GM21423 (cell line): ENCODE measurements around the gene ZNF236.
A peak's percentile ranks its signal among the peaks of the same experiment; 100 is the strongest.
"Not testable (repeated sequence)": the region's sequence is repeated elsewhere in the genome, so short reads cannot be mapped to it uniquely, and the experiment has no call there.

ENCODE experiments used
- ATAC-seq: cut with Tn5 transposase; IDR thresholded peaks from one replicate; pipeline ENCODE4 v1.9.1; 2021; ENCODE audit warnings: mild to moderate bottlenecking, moderate library complexity; ENCODE audit not compliant: unreplicated experiment

ZNF236 gene

DNA sequence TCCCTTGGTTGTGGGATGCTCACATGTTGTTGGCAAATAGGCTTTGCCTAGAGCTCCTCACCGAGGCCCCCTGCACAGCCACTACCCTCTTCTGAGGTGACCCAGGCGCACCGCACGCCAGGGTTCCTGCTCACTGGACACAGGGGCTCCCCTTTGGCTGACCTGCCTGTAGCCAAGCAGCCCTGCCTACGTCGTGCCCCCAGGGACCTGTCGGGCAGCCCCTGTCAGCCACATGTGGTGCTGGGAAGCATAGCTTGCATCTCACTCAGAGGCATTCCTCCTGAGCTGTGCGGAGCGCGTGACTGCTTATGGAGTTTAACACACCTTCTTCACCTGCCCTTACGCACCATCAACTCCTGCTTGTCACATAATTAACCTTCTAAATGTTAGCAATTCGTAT is 116.3 kb downstream of the ZNF236 start:
- no peak for ATAC-seq

DNA sequence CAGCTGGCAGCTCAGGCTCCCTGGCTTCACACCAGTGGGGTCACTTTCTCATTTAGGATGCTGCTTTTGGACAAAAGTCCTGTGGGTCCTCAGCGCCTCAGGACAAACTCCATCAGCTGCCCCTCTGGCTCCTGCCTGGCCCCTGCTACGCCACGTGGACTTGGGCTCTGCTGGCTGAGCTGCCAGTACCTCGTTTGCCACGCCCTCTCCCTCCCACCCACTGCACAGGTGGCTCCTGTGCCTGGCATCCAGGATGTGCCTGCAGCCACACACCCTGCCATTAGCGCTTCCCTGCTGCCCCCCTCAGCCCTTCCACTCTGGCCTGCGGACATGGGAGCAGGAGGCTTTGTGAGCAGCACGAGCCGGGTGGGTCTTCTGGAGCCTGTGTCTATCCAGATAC is 118.9 kb downstream of the ZNF236 start:
- no peak for ATAC-seq

DNA sequence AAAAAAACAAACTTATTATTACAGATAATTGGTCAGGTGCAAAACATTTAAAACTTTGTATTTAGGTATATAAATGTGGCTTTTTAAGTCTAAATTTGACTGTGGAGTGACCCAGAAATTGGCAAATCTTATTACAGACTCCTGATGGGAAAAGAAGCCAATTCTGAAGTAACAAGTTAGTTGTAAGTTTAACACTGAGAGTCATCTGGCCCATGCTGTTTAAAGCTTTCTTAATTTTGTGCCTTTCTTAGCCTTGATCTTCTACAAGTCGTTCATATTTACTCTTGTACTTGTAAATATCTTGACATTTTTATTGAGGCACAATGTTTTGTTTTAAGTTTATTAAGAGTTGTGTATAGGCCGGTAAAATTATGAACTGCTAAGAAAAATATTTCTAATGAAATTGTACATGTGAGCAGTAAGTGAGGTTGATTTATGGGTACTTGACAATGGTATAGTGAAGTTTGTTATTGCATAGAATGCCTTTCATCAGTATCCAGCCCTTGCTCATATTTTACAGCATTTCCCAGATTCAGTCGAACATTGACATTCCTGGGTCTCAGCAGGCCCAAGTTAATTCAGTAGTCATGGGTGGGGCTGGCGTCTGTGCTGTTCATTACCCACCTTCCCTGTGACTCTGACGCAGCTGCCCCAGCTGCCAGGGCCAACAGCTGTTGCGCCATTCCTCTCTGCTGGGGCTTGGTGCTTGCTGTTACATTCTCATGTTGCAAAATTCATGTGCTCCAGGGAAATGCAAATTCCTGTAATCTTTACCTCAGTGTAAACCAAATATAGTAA is 121.4 kb downstream of the ZNF236 start:
- no peak for ATAC-seq

DNA sequence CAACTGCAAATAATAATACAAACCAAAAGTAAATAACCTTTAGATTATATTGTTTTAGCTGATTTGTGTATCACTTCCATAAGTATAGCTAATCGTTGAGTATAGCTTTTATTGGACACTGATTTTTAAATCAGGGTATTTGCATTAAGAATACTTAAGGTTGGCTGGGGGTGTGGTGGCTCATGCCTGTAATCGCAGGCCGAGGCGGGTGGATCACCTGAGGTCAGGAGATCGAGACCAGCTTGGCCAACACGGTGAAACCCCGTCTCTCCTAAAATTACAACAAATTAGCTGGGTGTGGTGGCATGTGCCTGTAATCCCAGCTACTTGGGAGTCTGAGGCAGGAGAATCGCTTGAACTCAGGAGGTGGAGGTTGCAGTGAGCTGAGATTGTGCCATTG is 122.0 kb downstream of the ZNF236 start:
- not testable (repeated sequence) for ATAC-seq

DNA sequence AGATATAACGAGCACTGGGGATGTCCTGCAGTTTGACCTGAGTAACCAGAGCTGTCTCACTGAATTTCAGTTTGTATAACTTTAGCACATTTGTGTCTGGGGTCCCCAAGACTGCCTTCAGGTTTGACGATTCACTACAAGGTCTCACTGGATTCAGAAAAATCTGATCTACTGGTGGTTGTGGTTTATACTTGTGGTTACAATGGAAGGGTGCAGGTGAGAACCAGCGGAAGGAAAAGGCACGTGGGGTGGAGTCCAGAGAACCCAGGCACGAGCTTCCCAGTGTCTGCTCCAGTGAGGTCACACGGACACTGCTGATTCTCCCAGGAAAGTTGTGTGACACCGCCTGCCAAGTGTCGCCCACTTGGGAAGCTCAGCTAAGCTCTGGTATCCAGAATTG is 126.0 kb downstream of the ZNF236 start:
- no peak for ATAC-seq

DNA sequence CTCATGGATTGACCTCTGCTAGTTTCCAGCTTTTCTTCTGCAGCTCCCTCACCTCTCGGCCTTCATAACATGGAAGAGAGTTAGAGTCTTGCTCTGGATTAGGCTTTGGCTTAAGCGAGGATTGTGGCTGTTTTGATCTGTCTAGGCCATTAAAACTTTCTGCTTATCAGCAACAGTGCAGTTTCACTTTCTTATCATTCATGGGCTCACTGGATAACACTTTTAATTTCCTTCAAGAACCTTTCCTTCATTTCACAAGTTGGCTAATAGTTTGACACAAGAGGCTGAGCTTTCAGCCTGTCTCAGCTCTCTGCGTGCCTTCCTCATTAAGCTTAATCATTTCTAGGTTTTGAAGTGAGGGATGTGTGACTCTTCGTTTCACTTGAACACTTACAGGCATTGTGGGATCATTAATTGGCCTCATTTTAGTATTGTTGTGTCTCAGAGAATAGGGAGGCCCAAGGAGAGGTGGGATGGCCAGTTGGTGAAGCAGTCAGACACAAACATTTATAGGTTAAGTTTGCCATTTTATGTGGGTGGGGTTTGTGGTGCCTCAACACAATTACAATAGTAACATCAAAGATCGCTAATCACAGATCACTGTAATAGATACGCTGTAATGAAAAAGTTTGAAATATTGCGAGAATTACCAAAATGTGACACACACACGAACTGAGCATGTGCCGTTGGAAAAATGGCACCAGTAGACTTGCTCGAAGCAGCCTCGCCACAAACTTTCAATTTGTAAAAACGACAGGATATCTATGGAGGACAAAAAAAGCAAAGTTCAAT is 129.3 kb downstream of the ZNF236 start:
- no peak for ATAC-seq

DNA sequence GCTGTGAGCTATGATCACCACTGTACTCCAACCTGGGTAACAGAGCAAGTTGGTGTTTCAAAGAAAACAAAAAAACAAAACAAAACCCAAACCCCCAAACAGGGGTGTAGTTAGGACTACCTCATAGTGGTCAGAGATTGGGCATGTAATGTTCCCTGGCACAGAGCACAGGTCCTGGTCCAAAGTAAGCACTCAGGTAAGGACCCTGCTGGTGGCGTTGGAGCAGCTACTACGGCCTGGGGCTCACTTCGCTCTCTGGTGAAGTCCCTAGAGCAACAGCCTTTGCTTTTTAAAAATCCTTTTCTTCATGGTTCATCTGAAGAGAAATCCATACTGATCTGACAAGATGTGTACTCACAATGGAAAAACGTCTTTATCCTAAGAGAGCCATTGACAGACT is 130.4 kb downstream of the ZNF236 start:
- ATAC-seq: no peak

DNA sequence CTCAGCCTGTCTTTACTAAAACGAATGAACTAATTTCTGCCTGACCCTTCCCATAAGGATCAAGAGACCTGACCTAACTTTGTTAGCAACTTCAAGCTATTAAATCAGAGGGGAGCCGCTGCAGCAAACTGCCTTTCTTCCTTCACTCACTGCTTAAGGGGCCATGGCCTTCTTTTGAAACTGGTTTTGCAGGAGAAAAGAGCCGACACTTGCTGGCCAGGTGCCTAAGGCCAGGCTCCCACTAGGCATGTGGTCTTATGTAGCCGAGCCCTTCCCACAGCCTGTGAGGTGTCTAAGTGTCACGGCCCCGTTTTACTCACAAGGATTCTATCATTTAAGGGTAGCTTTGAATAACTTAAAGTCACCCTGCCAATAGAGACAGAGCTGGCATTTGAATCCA is 130.8 kb downstream of the ZNF236 start:
- no peak for ATAC-seq

DNA sequence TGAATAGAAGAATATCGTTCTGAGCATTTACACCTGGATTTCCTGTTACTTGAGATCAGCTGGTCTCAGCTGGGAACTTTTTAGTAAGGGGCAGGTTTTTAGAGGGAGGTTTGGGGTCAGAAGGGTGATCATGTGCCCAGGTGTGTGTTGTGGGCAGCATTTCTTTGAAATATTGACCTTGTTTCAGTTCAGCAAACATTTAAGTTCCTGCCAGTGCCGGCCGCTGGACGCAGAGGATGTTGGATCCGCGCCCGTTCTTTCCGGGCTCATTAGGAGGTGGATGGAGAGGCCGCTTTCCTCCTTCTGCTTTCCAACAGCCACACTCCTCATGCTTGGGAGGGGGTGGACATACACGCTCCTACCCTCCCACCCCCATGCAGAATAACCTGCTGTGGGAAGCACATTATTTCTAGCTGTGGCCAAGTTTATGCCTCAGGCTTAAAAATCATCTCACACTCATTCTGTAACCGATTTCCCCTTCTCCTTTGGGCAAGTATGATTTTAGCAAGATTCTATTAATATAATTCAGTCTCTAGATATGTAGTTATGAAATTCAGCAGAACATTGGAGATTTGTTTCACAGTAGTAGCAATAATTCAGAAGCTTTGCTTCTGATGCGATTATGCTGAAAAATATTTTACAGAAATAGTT is 131.4 kb downstream of the ZNF236 start:
- no peak for ATAC-seq

DNA sequence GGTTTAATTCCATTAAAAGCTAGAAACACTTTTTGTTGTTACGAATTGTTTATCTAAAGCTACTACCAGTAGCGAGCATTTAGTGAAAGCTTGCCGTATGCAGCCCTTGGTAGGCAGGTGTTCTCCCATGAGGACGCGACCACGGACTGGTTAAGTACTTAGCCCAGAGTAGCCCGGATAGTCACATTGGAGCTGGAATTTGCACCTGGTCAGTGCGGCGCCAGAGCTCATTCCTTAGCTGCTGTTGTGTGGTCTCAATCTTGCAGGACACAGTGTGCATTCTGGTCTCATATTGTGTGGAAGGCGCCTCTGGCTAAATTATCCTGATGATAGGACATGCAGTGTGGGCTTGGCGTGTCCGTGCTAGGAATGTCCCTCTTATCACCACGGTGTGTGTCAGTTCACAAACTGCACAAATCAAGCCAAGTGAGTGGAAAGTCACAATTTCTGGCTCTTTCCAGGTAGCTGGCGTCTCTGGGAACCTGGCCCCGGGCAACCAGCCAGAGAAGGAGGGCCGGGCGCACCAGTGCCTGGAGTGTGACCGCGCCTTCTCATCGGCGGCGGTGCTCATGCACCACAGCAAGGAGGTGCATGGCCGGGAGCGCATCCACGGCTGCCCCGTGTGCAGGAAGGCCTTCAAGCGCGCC is 133.3 kb downstream of the ZNF236 start:
- ATAC-seq: no peak

DNA sequence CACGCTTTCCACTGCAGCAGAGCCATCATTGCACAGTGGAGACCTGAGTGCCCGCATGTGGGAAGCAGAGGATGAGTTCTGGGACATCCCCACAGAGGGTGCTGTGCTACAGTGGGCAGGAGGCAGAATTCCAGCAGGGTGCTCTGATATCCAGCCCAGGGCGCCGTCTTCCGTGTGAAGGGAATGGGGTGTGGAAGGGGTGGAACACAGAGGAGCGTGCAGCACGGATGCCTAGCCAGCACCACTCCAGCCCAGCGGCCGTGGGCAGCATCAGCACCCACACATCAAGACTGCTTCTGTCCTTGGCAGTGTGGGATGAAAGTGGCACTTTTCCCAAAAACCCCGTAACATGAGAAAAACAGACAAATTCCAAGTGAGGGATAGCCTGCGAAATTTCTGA is 134.3 kb downstream of the ZNF236 start:
- ATAC-seq: no peak

DNA sequence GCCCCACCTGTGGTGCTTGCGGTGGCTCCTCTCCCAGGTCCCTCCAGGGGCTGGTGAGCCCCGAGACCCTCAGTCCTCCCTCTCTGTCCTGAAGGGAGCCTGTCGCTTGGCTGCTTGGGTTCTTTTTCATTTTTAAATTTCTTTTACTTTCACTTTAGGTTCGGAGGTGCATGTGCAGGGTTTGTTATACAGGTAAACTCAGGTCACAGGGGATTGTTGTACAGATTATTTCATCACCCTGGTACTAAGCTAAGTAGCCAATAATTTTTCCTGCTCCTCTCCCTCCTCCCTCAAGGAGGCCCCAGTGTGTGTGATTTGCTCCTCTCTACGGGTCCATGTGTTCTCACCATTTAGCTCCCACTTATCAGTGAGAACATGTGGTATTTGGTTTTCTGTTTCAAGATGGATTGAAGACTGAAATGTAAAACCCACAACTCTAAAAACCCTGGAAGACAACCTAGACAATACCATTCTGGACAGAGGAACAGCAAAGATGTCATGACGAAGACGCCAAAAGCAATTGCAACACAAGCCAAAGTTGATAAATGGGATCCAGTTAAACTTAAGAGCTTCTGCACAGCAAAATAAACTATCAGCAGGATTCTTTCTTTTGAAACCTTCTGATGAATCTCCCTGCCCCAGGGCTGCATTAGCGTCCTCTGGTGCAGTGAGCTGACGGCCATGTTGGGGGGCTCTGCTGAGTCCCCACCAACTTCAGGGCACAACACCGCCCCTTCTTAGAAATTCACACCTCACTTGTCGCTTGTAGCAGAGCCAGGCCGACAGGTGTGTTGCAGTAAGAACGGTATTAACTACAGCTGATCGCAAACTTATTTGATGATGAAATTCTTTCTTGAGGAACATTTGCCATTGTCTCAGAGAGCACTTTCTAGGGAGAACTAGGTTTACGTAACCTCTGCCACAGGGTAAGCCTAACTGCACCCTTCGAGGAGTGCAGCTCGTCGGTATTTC is 135.3 kb downstream of the ZNF236 start:
- ATAC-seq: no peak

DNA sequence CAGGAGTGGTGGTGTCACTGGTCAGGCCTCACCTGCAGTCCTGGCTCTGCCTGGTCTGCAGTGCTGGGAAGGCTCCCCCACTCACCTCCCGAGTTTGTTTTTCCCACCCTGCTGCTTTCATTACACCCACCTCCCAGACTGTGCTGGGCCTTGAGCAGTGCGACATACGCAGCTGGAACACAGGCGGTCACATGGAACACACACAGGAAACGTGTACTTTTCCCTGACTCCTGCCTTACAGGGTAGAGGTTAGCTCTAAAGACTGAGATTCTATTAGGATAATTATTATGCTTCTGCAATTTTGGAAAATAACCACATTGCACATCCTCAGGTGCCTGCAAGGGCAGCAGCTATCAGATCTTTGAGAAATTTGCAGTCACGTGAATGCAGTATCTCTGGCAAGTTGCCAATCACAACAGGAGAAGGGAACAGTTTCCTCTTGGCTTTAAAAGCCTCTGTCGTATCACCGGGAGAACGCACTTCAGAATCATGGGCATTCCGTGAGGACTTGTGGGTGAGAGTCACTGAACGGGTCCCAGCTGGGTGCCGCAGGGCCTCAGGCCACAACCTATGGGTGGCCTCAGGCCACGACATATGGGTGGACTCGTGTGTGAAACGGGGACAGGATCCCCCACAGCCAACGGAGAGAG is 136.5 kb downstream of the ZNF236 start:
- no peak for ATAC-seq

DNA sequence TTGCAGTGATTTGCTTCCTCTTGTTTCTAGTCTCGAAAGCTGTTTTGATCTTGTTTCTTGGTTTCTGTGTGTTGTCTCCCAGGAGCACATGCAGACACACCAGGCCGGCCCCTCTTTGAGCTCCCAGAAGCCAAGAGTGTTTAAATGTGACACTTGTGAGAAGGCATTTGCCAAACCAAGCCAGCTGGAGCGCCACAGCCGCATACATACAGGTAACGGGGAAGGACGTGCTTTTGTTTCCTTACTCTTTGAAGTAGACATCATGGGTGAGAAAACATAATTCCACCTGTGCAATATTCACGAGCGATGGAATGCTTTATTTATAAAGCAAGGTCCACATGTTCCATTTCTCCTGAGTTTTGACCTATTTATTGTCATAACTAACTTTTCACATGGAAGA is 137.2 kb downstream of the ZNF236 start:
- no peak for ATAC-seq

DNA sequence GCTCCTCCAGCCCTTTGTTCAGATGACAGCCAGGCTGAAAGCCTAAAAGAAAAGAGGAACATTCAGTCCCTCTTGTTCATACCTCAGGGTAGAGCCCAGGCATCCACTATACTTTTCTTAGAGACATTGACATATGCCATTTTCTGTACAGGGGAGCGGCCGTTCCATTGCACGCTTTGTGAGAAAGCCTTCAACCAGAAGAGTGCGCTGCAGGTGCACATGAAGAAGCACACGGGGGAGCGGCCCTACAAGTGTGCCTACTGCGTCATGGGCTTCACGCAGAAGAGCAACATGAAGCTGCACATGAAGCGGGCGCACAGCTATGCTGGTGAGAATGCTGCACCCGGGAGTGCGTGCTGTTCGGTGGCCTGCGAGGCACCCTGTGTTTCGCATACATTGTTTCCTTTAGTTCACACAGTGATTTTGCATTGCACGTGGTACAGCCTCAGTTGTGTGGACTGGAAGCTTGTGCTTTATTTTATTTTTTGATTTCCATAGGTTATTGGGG is 138.2 kb downstream of the ZNF236 start:
- no peak for ATAC-seq

DNA sequence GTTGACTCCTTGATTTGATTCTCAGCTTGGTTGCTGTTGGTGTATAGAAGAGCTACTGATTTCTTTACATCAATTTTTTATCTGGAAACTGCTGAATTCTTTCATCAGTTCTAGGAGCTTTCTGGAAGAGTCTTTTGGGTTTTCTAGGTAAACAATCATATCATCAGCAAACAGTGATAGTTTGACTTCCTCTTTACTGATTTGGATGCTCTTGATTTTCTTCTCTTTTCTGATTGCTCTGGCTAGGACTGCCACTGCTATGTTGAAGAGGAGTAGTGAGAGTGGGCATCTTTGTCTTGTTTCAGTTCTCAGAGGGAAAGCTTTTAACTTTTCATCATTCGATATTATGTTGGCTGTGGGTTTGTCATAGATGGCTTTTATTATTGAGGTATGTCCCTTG is 140.5 kb downstream of the ZNF236 start:
- no peak for ATAC-seq

DNA sequence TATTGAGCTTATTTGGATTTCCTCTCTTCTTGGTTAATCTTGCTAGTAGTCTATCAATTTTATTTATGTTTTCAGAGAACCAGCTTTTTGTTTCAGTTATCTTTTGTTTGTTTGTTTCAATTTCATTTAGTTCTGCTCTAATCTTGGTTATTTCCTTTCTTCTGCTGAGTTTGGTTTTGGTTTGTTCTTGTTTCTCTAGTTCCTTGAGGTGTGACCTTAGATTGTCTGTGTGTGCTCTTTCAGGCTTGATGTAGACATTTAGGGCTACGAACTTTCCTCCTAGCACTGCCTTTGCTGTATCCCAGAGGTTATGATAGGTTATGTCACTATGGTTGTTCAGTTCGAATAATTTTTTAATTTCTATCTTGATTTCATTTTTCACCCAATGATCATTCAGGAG is 141.6 kb downstream of the ZNF236 start:
- peak; percentile 54 for ATAC-seq

DNA sequence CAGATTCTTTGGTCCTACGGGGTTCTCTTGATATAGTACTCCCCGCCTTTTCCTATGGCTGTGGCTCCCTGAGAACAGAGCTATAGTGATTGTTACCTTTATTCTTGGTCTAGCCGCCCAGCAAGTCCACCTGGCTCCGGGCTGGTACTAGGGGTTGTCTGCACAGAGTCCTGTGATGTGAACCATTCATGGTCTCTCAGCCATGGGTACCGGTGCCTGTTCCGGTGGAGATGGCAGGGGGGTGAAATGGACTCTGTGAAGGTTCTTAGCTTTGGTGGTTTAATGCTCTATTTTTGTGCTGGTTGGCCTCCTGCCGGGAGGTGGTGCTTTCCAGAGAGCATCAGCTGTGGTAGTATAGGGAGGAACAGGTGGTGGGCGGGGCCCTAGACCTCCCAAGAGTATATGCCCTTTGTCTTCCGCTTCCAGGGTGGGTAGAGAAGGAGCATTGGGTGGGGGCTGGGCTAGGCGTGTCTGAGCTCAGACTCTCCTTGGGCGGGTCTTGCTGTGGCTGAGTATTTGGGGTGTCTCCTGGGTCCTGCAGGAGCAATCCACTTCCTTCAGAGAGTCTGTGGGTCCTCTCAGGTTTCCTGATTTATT is 143.3 kb downstream of the ZNF236 start:
- ATAC-seq: peak; percentile 47

DNA sequence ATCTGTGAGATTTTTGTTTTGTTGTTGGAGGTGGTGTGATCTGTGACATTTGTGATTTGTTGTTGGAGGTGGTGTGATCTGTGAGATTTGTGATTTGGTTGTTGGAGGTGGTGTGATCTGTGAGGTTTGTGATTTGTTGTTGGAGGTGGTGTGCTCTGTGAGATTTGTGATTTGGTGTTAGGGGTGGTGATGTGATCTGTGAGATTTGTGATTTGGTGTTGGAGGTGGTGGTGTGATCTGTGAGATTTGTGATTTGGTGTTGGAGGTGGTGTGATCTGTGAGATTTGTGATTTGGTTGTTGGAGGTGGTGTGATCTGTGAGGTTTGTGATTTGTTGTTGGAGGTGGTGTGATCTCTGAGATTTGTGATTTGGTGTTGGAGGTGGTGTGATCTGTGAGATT is 144.9 kb downstream of the ZNF236 start:
- not testable (repeated sequence) for ATAC-seq
